Activated CD4-positive, alpha-beta T cell treated with anti-CD3 and anti-CD28 coated beads for 4 hours (primary cell): Measurements from ENCODE around the gene FLT4.

Experiments used
- DNase-seq, 2 donors: peaks; one replicate each; pipeline ENCODE4 v3.0.0-alpha.2; 2020

Gene FLT4

GRCh38 chr5:180603076-180603594, 46.3 kb downstream of the FLT4 start:
- DNase-seq: no peak

- no peak for DNase-seq
Observed at GRCh38 chr5:180602481-180603075, 46.8 kb downstream of the FLT4 start.

GRCh38 chr5:180601591-180602480, 47.6 kb downstream of the FLT4 start:
- DNase-seq: no peak

GRCh38 chr5:180600554-180601041, 48.8 kb downstream of the FLT4 start:
- DNase-seq: no peak

- no peak for DNase-seq
Observed at GRCh38 chr5:180599981-180600553, 49.3 kb downstream of the FLT4 start.

- no peak for DNase-seq
Observed at GRCh38 chr5:180599590-180599914, 49.8 kb downstream of the FLT4 start.

GRCh38 chr5:180598797-180599589, 50.4 kb downstream of the FLT4 start:
- DNase-seq: no peak

- DNase-seq: no peak
Observed at GRCh38 chr5:180598316-180598701, 51.1 kb downstream of the FLT4 start.

- no peak for DNase-seq
Observed at GRCh38 chr5:180596668-180597231, 52.6 kb downstream of the FLT4 start.

GRCh38 chr5:180596115-180596667, 53.2 kb downstream of the FLT4 start:
- no peak for DNase-seq

GRCh38 chr5:180595381-180596114, 53.9 kb downstream of the FLT4 start:
- no peak for DNase-seq

- no peak for DNase-seq
Observed at GRCh38 chr5:180595046-180595379, 54.4 kb downstream of the FLT4 start.

GRCh38 chr5:180594311-180595045, 54.9 kb downstream of the FLT4 start:
- DNase-seq: no peak

GRCh38 chr5:180593446-180594206, 55.8 kb downstream of the FLT4 start:
- DNase-seq: no peak

GRCh38 chr5:180592176-180592575, 57.2 kb downstream of the FLT4 start:
- DNase-seq: no peak

GRCh38 chr5:180591311-180591887, 58.0 kb downstream of the FLT4 start, which contains the start of gene SCGB3A1:
TSS of gene SCGB3A1 (minus strand) at chr5:180591499. CDS start at chr5:180591462, 37 bp downstream.
- no peak for DNase-seq

- no peak for DNase-seq
Observed at GRCh38 chr5:180590543-180591310, 58.7 kb downstream of the FLT4 start.

GRCh38 chr5:180589771-180590542, 59.4 kb downstream of the FLT4 start:
- DNase-seq: no peak
